Endothelial cell of umbilical vein (primary cell): Measurements from ENCODE around the gene SCML2. TPM values are rescaled to one million over a fixed set of nuclear protein-coding genes. Genes with fewer than 3 reads are reported as not detected.

Source experiments
- BruUV-seq: library from RNA; stranded (reverse); fragments of 400-500 nt; replicated peaks from 2 replicates; lab custom pipeline; 2021; lab: Mats Ljungman, UMichigan
- CTCF ChIA-PET: fragments of 300-600, 350-600 bp; sonication (Branson Sonifier 250); formaldehyde crosslinking; loops from one replicate; lab custom pipeline; 2021; ENCODE audit warnings: antibody characterized with exemption, inconsistent platforms; lab: Charles Lee
- POLR2A ChIA-PET: fragments of 300-600, 350-600 bp; sonication (Branson Sonifier 250); formaldehyde crosslinking; loops from one replicate; lab custom pipeline; 2021; ENCODE audit warnings: antibody characterized with exemption, inconsistent platforms; lab: Charles Lee
- DNase-seq: peaks from one replicate; pipeline ENCODE4 v3.0.0-alpha.2; 2011; ENCODE audit warnings: low read depth, low spot score
- FAIRE-seq: peaks from 2 replicates; lab custom pipeline; 2011; peaks lifted over from hg19 to GRCh38; lab: Jason Lieb, UNC
- H2AFZ ChIP-seq: 2 replicates; pipeline ENCODE4 v1.6.0; 2012; ENCODE audit warnings: low read depth, low read length, control low read depth, inconsistent platforms
- H3K27ac ChIP-seq: 2 replicates; pipeline ENCODE4 v1.5.1; 2011; ENCODE audit warnings: low read depth, mild to moderate bottlenecking, control low read depth, low read length, moderate library complexity; ENCODE audit not compliant: insufficient read depth
- H3K27me3 ChIP-seq, 2 experiments: 2 replicates each; pipeline versions ENCODE4 v1.6.0 to v1.6.1; 2011; ENCODE audit warnings: low read length in 2 of 2, mixed read lengths in 1 of 2; ENCODE audit not compliant: control insufficient read depth in 2 of 2, insufficient read depth in 2 of 2
- H3K36me3 ChIP-seq, 2 experiments: 2 replicates in 1 of 2; 3 replicates in 1 of 2; pipeline ENCODE4 v1.5.1; 2011; ENCODE audit warnings: low read length in 2 of 2, mild to moderate bottlenecking in 1 of 2, moderate library complexity in 1 of 2; ENCODE audit not compliant: control insufficient read depth in 2 of 2, insufficient read depth in 2 of 2; ENCODE audit errors: extremely low read depth in 1 of 2
- H3K4me1 ChIP-seq: 3 replicates; pipeline ENCODE4 v1.5.1; 2011; ENCODE audit warnings: mild to moderate bottlenecking, low read length; ENCODE audit not compliant: control insufficient read depth, insufficient read depth; ENCODE audit errors: extremely low read depth
- H3K4me2 ChIP-seq: 2 replicates; pipeline ENCODE4 v1.6.1; 2011; ENCODE audit warnings: low read length, control low read depth, mixed read lengths; ENCODE audit not compliant: insufficient read depth
- H3K4me3 ChIP-seq, 3 experiments: fragments of 200-600 bp in 1 of 3; sonication (generic), shearing (Covaris generic) in 1 of 3; replicated peaks in 1 of 3; 2 replicates each; pipeline ENCODE4 v1.5.1; 2011 to 2016; ENCODE audit warnings: control low read depth in 3 of 3, low read length in 3 of 3, mild to moderate bottlenecking in 2 of 3, inconsistent platforms in 1 of 3, low read depth in 1 of 3, moderate library complexity in 1 of 3; ENCODE audit not compliant: insufficient read depth in 1 of 3
- H3K79me2 ChIP-seq: 2 replicates; pipeline ENCODE4 v1.6.0; 2012; ENCODE audit warnings: low read length, inconsistent platforms; ENCODE audit not compliant: control insufficient read depth, insufficient read depth
- H3K9ac ChIP-seq: replicated peaks from 2 replicates; pipeline ENCODE3; 2011; ENCODE audit warnings: low read length, control low read depth; ENCODE audit not compliant: insufficient read depth; ENCODE audit errors: extremely low read depth
- H3K9me1 ChIP-seq: replicated peaks from 3 replicates; pipeline ENCODE4 v1.6.0; 2011; ENCODE audit warnings: mild to moderate bottlenecking, low read length; ENCODE audit not compliant: control insufficient read depth, insufficient read depth; ENCODE audit errors: extremely low read depth
- H3K9me3 ChIP-seq: replicated peaks from 2 replicates; pipeline ENCODE4 v1.5.1; 2012; ENCODE audit warnings: low read length, inconsistent platforms; ENCODE audit not compliant: control insufficient read depth, insufficient read depth
- H4K20me1 ChIP-seq: replicated peaks from 2 replicates; pipeline ENCODE3; 2011; ENCODE audit warnings: mild to moderate bottlenecking, low read length; ENCODE audit not compliant: control insufficient read depth, insufficient read depth; ENCODE audit errors: extremely low read depth
- EZH2 ChIP-seq: IDR thresholded peaks from 2 replicates; pipeline ENCODE4 v1.6.1; 2012; ENCODE audit warnings: borderline replicate concordance, low read depth, mild to moderate bottlenecking, moderate library complexity, low read length, inconsistent platforms; ENCODE audit not compliant: severe bottlenecking
- FOS ChIP-seq: IDR thresholded peaks from 2 replicates; pipeline ENCODE4 v1.6.1; 2011; ENCODE audit warnings: mild to moderate bottlenecking, low read length, moderate library complexity, borderline replicate concordance; ENCODE audit not compliant: insufficient read depth
- GATA2 ChIP-seq: IDR thresholded peaks from 2 replicates; pipeline ENCODE4 v1.7.0; 2011; ENCODE audit warnings: low read depth, mild to moderate bottlenecking, moderate library complexity, mixed read lengths, low read length; ENCODE audit not compliant: insufficient read length, insufficient read depth
- JUN ChIP-seq: IDR thresholded peaks from 2 replicates; pipeline ENCODE4 v1.6.1; 2011; ENCODE audit warnings: borderline replicate concordance, low read depth; ENCODE audit not compliant: insufficient read length, insufficient read depth
- MYC ChIP-seq: IDR thresholded peaks from one replicate; pipeline ENCODE4 v1.6.1; 2011; ENCODE audit warnings: mild to moderate bottlenecking, low read depth, low read length
- POLR2A ChIP-seq: IDR thresholded peaks from 2 replicates; pipeline ENCODE4 v1.6.1; 2012; ENCODE audit warnings: low read depth, mild to moderate bottlenecking, control low read depth, low read length
- POLR2AphosphoS5 ChIP-seq: IDR thresholded peaks from 2 replicates; pipeline ENCODE4 v1.6.1; 2012; ENCODE audit warnings: low read depth, mild to moderate bottlenecking, control low read depth, low read length, moderate library complexity; ENCODE audit not compliant: insufficient read depth
- dilution Hi-C: fragments of 300-500 bp; cut with MboI; formaldehyde crosslinking; loops from one replicate; pipeline ENCODE4 v1.15.0; 2019; ENCODE audit warnings: low sequenced_read_pairs; ENCODE audit not compliant: extremely low pct_ligation_motif_present
- intact Hi-C: fragments of 100-400 bp; cut with micrococcal nuclease; formaldehyde crosslinking; loops from one replicate; pipeline ENCODE4 v1.10.0; 2022
- polyA plus RNA-seq, 4 experiments: library from polyadenylated mRNA; depleted of rRNA in 3 of 4; stranded (reverse) in 3 of 4; unstranded in 1 of 4; fragments of >200 nt; gene quantifications; 2 replicates each; pipeline versions ENCODE4 v1.2.1 to v1.2.3, GENCODE V29; 2011 to 2012; ENCODE audit warnings: missing spikeins in 1 of 4
- total RNA-seq: library from RNA; stranded (reverse); gene quantifications from 2 replicates; pipeline ENCODE4 v1.2.3, GENCODE V29; 2021
- TF ChIP-seq, protein P1 (sequence below): IDR thresholded peaks from 2 replicates; pipeline ENCODE4 v1.6.1; 2011; ENCODE audit not compliant: insufficient read depth, insufficient read length
- TF ChIP-seq, protein P2 (sequence below), 2 donors: IDR thresholded peaks; 1 replicate in 1 of 2; 2 replicates in 1 of 2; pipeline ENCODE4 v1.5.1; 2011; ENCODE audit warnings: low read length in 2 of 2, mild to moderate bottlenecking in 2 of 2, moderate library complexity in 2 of 2, control low read depth in 1 of 2, inconsistent platforms in 1 of 2, low read depth in 1 of 2; ENCODE audit not compliant: insufficient read depth in 1 of 2; ENCODE audit errors: extremely low read depth in 1 of 2

Gene SCML2
- total and polyA plus RNA-seq, 2 donors (not counting 3 experiments of a cell fraction or from before 2014, with no cell fraction given) = 1.4 to 2.7 TPM

DNA sequence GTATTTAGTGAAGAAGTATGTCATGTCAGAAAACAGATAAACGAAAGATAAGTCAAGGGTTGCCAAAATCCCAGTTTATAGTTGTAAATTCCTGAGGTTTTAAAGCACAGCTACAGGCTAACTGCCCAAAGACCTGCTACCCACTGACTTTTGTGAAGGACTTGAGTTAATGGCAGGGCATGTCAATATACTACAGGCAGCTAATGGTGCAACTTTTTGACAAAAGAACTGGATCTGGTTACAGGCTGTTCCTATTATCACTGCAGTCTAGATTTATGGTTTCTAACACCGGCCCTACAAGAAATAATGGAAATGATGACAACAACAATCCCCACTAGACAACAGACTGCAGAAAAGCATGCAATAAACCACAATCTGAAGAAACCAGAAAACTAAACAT lies 6.4 kb downstream of the SCML2 start:
- no peak for DNase-seq
- dilution Hi-C loops = no loop called here

DNA sequence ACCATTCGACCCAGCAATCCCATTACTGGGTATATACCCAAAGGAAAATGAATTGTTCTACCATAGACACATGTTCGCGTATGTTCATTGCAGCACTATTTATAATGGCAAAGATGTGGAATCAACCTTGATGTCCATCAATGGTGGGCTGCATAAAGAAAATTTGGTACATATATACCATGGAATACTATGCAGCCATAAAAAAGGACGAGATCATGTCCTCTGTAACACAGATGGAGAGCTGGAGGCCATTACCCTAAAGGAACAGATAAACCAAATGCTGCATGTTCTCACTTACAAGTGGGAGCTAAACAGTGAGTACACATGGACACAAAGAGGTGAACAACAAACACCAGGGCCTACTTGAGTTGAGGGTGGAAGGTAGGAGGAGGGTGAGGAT lies 45.1 kb downstream of the SCML2 start:
- ChIA-PET POLR2A (no interaction called here), CTCF (no interaction called here)
- no TSS peak for BruUV-seq
- H3K4me2 ChIP-seq = no peak overlapping the region
- intact Hi-C loops = no loop called here
- FAIRE-seq (no peak), DNase-seq (no peak)
- H3K9me3 ChIP-seq = no peaks in the 10 kb centered on the region
- no peak overlapping the region for H3K4me3 ChIP-seq
- H3K27me3 ChIP-seq = no peaks in the 10 kb centered on the region
- no peaks in the 10 kb centered on the region for H3K79me2 ChIP-seq
- TF ChIP-seq, protein P1, sequence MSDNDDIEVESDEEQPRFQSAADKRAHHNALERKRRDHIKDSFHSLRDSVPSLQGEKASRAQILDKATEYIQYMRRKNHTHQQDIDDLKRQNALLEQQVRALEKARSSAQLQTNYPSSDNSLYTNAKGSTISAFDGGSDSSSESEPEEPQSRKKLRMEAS = no peak
- TF ChIP-seq JUN = no peak
- TF ChIP-seq MYC = no peak
- no peak for TF ChIP-seq FOS
- no peak for TF ChIP-seq POLR2A
- TF ChIP-seq EZH2 = no peak
- TF ChIP-seq GATA2 = no peak
- no peak for TF ChIP-seq POLR2AphosphoS5
- TF ChIP-seq, protein P2, sequence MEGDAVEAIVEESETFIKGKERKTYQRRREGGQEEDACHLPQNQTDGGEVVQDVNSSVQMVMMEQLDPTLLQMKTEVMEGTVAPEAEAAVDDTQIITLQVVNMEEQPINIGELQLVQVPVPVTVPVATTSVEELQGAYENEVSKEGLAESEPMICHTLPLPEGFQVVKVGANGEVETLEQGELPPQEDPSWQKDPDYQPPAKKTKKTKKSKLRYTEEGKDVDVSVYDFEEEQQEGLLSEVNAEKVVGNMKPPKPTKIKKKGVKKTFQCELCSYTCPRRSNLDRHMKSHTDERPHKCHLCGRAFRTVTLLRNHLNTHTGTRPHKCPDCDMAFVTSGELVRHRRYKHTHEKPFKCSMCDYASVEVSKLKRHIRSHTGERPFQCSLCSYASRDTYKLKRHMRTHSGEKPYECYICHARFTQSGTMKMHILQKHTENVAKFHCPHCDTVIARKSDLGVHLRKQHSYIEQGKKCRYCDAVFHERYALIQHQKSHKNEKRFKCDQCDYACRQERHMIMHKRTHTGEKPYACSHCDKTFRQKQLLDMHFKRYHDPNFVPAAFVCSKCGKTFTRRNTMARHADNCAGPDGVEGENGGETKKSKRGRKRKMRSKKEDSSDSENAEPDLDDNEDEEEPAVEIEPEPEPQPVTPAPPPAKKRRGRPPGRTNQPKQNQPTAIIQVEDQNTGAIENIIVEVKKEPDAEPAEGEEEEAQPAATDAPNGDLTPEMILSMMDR (IDR thresholded peaks at IDR 0.05; ENCODE audit: extremely low read depth in 1 of 2, insufficient read depth in 1 of 2, low read depth in 1 of 2, low read length in 2 of 2) = no peak
- no peaks in the 10 kb centered on the region for H3K9me1 ChIP-seq
- no peak overlapping the region for H2AFZ ChIP-seq
- no peaks in the 10 kb centered on the region for H3K36me3 ChIP-seq
- H3K4me1 ChIP-seq = no peaks in the 10 kb centered on the region
- H3K27ac ChIP-seq = no peak overlapping the region
- dilution Hi-C loops = no loop called here
- H4K20me1 ChIP-seq = no peaks in the 10 kb centered on the region
- no peak overlapping the region for H3K9ac ChIP-seq

More for the DNA sequence above, 6.4 kb downstream of the SCML2 start:
- Histone ChIP-seq H2AFZ (no peak overlapping the region), H3K36me3 (no peaks in the 10 kb centered on the region), H3K27ac (no peak overlapping the region), H4K20me1 (no peaks in the 10 kb centered on the region), H3K4me3 (no peak overlapping the region), H3K9me3 (no peaks in the 10 kb centered on the region), H3K4me2 (no peak overlapping the region), H3K9ac (no peak overlapping the region), H3K9me1 (no peaks in the 10 kb centered on the region), H3K4me1 (no peaks in the 10 kb centered on the region), H3K27me3 (peaks cover 0 to 5% of the 10 kb centered on the region in 2 experiments), H3K79me2 (no peaks in the 10 kb centered on the region)
- no peak for FAIRE-seq
- ChIA-PET POLR2A (no interaction called here), CTCF (no interaction called here)
- BruUV-seq = no TSS peak
- TF ChIP-seq GATA2 = no peak
- TF ChIP-seq EZH2 = no peak
- no peak for TF ChIP-seq JUN
- intact Hi-C loops = no loop called here
